Liver (tissue), 9 donors: ENCODE results near the gene MICAL1. TPM values are rescaled to one million over a fixed set of nuclear protein-coding genes. Genes with fewer than 3 reads are reported as not detected.

Experiments used
- DNase-seq: peaks from one replicate; pipeline ENCODE4 v3.0.0-alpha.2; 2017; ENCODE audit warnings: low spot score
- H3K27ac ChIP-seq, 2 donors: one replicate each; pipeline ENCODE4 v1.7.0; 2013; ENCODE audit warnings: inconsistent platforms in 2 of 2, low read length in 2 of 2, control low read depth in 1 of 2, low read depth in 1 of 2, mild to moderate bottlenecking in 1 of 2
- H3K27me3 ChIP-seq, 4 donors: one replicate each; pipeline versions ENCODE4 v1.6.1 to v1.7.0; 2013; ENCODE audit warnings: low read length in 3 of 4, inconsistent platforms in 1 of 4, mild to moderate bottlenecking in 1 of 4, moderate library complexity in 1 of 4; ENCODE audit not compliant: control insufficient read depth in 4 of 4, insufficient read depth in 4 of 4
- H3K36me3 ChIP-seq, 4 donors: one replicate each; pipeline versions ENCODE4 v1.6.1 to v1.7.0; 2013; ENCODE audit warnings: low read length in 3 of 4, mild to moderate bottlenecking in 3 of 4, low read depth in 1 of 4, moderate library complexity in 1 of 4; ENCODE audit not compliant: control insufficient read depth in 4 of 4, insufficient read depth in 3 of 4
- H3K4me1 ChIP-seq, 4 donors: one replicate each; pipeline versions ENCODE4 v1.6.1 to v1.7.0; 2013; ENCODE audit warnings: low read length in 3 of 4, mild to moderate bottlenecking in 3 of 4, moderate library complexity in 1 of 4; ENCODE audit not compliant: control insufficient read depth in 4 of 4, insufficient read depth in 4 of 4
- H3K4me3 ChIP-seq, 3 donors: one replicate each; pipeline versions ENCODE4 v1.6.1 to v1.7.0; 2013; ENCODE audit warnings: low read length in 3 of 3, control low read depth in 1 of 3, low read depth in 1 of 3, mild to moderate bottlenecking in 1 of 3
- H3K9ac ChIP-seq, 2 donors: one replicate each; pipeline ENCODE4 v1.7.0; 2013; ENCODE audit warnings: low read length in 2 of 2, mild to moderate bottlenecking in 2 of 2, moderate library complexity in 2 of 2, control low read depth in 1 of 2, low read depth in 1 of 2
- H3K9me3 ChIP-seq, 4 donors: one replicate each; pipeline versions ENCODE4 v1.6.1 to v1.7.0; 2013; ENCODE audit warnings: low read length in 3 of 4; ENCODE audit not compliant: control insufficient read depth in 4 of 4
- EGR1 ChIP-seq, 2 donors: IDR thresholded peaks; 2 replicates each; pipeline ENCODE4 v1.6.1; 2016 to 2018; ENCODE audit warnings: antibody characterized with exemption in 2 of 2, low read depth in 2 of 2
- FOXA1 ChIP-seq: IDR thresholded peaks from 2 replicates; pipeline ENCODE4 v1.6.1; 2016; ENCODE audit warnings: antibody characterized with exemption
- FOXA2 ChIP-seq: IDR thresholded peaks from 2 replicates; pipeline ENCODE4 v1.6.1; 2016; ENCODE audit warnings: antibody characterized with exemption
- GABPA ChIP-seq, 2 donors: IDR thresholded peaks in 1 of 2; conservative IDR thresholded peaks in 1 of 2; 2 replicates each; pipeline ENCODE4 v1.6.1; 2016; ENCODE audit warnings: antibody characterized with exemption in 2 of 2, mild to moderate bottlenecking in 1 of 2, moderate library complexity in 1 of 2
- HNF4A ChIP-seq, 2 donors: conservative IDR thresholded peaks; 2 replicates each; pipeline ENCODE4 v1.6.1; 2016; ENCODE audit warnings: antibody characterized with exemption in 2 of 2, mild to moderate bottlenecking in 2 of 2
- HNF4G ChIP-seq: IDR thresholded peaks from 2 replicates; pipeline ENCODE4 v1.6.1; 2016; ENCODE audit warnings: antibody characterized with exemption
- JUND ChIP-seq, 2 donors: IDR thresholded peaks; 2 replicates each; pipeline ENCODE4 v1.6.1; 2016; ENCODE audit warnings: antibody characterized with exemption in 2 of 2
- NR2F2 ChIP-seq: IDR thresholded peaks from 2 replicates; pipeline ENCODE4 v1.6.1; 2016; ENCODE audit warnings: antibody characterized with exemption
- RAD21 ChIP-seq, 2 donors: IDR thresholded peaks; 2 replicates each; pipeline ENCODE4 v1.6.1; 2016; ENCODE audit warnings: antibody characterized with exemption in 2 of 2, mild to moderate bottlenecking in 2 of 2
- RXRA ChIP-seq, 2 donors: IDR thresholded peaks; 2 replicates each; pipeline ENCODE4 v1.6.1; 2017 to 2018; ENCODE audit warnings: antibody characterized with exemption in 2 of 2, mild to moderate bottlenecking in 1 of 2
- SP1 ChIP-seq: IDR thresholded peaks from 2 replicates; pipeline ENCODE4 v1.6.1; 2018; ENCODE audit warnings: antibody characterized with exemption, mild to moderate bottlenecking
- TAF1 ChIP-seq: conservative IDR thresholded peaks from 2 replicates; pipeline ENCODE4 v1.6.1; 2016; ENCODE audit warnings: antibody characterized with exemption, mild to moderate bottlenecking
- YY1 ChIP-seq: IDR thresholded peaks from 2 replicates; pipeline ENCODE4 v1.6.1; 2016; ENCODE audit warnings: antibody characterized with exemption, mild to moderate bottlenecking
- WGBS: extraction: QIAGEN DNeasy Blood & Tissue Kit; methylation state at CpG from one replicate; pipeline ENCODE4 v1.1.7; 2013; 5-methylcytosine and 5-hydroxymethylcytosine counted together
- polyA plus RNA-seq, 2 donors: library from polyadenylated mRNA; stranded (reverse) in 1 of 2; unstranded in 1 of 2; fragments of 200-250 nt in 1 of 2; fragments of >200 nt in 1 of 2; fragmentation: Nextera tagmentation in 1 of 2; extraction: Ambion mirVana in 1 of 2; gene quantifications; one replicate each; pipeline versions ENCODE4 v1.2.1 to v1.2.3, GENCODE V29; 2013 to 2015
- total RNA-seq, 2 donors: library from RNA; depleted of rRNA; stranded (reverse); fragments of >200 nt; gene quantifications; one replicate each; pipeline ENCODE4 v1.2.3, GENCODE V29; 2014
- TF ChIP-seq, protein P1 (sequence below): IDR thresholded peaks from 2 replicates; pipeline ENCODE4 v1.6.1; 2016; ENCODE audit warnings: antibody characterized with exemption
- TF ChIP-seq, protein P2 (sequence below): fragments of 150-350 bp; IDR thresholded peaks from 2 replicates; pipeline ENCODE4 v1.5.1; 2017; ENCODE audit warnings: improper control_type of control experiment, low read depth, low read length; ENCODE audit not compliant: missing input control
- TF ChIP-seq, protein P3 (sequence below): IDR thresholded peaks from 2 replicates; pipeline ENCODE4 v1.6.1; 2016; ENCODE audit warnings: antibody characterized with exemption
- TF ChIP-seq, protein P4 (sequence below): IDR thresholded peaks from 2 replicates; pipeline ENCODE4 v1.6.1; 2016; ENCODE audit warnings: antibody characterized with exemption, mild to moderate bottlenecking
- TF ChIP-seq, protein P5 (sequence below): IDR thresholded peaks from 2 replicates; pipeline ENCODE4 v1.6.1; 2016; ENCODE audit warnings: antibody characterized with exemption
- donor health status: healthy.
- donor health status: healthy.
- donor health status: healthy.
- donor health status: healthy.
- donor health status: healthy.

The MICAL1 gene
- total and polyA plus RNA-seq, 4 donors = 1.8 to 4.9 (median 3.3) TPM

DNA sequence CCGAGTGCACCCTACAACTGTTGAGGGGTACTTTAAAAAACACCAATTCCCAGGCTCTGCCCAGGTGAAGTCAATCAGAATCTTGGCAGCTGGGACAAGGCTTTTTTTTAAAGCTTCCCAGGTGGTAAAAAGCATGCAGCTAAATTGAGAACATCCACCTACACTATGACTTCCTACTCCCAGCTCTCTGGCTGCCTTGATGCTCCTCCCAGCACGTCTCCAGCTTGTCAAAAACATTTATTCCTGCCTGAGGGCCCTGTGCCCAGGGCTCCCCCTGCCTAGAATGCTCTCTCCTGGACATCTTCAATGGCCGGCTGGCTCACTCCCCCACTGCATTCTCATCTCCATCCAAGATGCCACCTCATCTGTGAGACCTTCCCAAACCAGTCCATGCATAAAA, 17.5 kb upstream of the MICAL1 start:
- Histone ChIP-seq H3K27ac (no peak overlapping the region), H3K4me3 (no peak overlapping the region), H3K27me3 (no peaks in the 10 kb centered on the region), H3K4me1 (peaks cover 0 to 6% (median 3%) of the 10 kb centered on the region in 4 donors), H3K9ac (no peak overlapping the region), H3K9me3 (no peaks in the 10 kb centered on the region), H3K36me3 (peaks cover 8 to 35% (median 28%) of the 10 kb centered on the region in 4 donors)
- TF ChIP-seq, protein P1, sequence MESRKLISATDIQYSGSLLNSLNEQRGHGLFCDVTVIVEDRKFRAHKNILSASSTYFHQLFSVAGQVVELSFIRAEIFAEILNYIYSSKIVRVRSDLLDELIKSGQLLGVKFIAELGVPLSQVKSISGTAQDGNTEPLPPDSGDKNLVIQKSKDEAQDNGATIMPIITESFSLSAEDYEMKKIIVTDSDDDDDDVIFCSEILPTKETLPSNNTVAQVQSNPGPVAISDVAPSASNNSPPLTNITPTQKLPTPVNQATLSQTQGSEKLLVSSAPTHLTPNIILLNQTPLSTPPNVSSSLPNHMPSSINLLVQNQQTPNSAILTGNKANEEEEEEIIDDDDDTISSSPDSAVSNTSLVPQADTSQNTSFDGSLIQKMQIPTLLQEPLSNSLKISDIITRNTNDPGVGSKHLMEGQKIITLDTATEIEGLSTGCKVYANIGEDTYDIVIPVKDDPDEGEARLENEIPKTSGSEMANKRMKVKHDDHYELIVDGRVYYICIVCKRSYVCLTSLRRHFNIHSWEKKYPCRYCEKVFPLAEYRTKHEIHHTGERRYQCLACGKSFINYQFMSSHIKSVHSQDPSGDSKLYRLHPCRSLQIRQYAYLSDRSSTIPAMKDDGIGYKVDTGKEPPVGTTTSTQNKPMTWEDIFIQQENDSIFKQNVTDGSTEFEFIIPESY = no peak
- TF ChIP-seq FOXA2 = no peak
- TF ChIP-seq, protein P2, sequence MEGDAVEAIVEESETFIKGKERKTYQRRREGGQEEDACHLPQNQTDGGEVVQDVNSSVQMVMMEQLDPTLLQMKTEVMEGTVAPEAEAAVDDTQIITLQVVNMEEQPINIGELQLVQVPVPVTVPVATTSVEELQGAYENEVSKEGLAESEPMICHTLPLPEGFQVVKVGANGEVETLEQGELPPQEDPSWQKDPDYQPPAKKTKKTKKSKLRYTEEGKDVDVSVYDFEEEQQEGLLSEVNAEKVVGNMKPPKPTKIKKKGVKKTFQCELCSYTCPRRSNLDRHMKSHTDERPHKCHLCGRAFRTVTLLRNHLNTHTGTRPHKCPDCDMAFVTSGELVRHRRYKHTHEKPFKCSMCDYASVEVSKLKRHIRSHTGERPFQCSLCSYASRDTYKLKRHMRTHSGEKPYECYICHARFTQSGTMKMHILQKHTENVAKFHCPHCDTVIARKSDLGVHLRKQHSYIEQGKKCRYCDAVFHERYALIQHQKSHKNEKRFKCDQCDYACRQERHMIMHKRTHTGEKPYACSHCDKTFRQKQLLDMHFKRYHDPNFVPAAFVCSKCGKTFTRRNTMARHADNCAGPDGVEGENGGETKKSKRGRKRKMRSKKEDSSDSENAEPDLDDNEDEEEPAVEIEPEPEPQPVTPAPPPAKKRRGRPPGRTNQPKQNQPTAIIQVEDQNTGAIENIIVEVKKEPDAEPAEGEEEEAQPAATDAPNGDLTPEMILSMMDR = no peak
- no peak for TF ChIP-seq GABPA (IDR thresholded peaks at IDR 0.05 in 1 of 2, conservative IDR thresholded peaks at IDR 0.05 in 1 of 2)
- TF ChIP-seq NR2F2 = no peak
- TF ChIP-seq RXRA (IDR thresholded peaks at IDR 0.05) = no peak
- TF ChIP-seq SP1 = no peak
- no peak for TF ChIP-seq HNF4G
- no peak for TF ChIP-seq RAD21 (IDR thresholded peaks at IDR 0.05)
- TF ChIP-seq, protein P3, sequence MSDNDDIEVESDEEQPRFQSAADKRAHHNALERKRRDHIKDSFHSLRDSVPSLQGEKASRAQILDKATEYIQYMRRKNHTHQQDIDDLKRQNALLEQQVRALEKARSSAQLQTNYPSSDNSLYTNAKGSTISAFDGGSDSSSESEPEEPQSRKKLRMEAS = no peak
- TF ChIP-seq TAF1 = no peak
- TF ChIP-seq, protein P4, sequence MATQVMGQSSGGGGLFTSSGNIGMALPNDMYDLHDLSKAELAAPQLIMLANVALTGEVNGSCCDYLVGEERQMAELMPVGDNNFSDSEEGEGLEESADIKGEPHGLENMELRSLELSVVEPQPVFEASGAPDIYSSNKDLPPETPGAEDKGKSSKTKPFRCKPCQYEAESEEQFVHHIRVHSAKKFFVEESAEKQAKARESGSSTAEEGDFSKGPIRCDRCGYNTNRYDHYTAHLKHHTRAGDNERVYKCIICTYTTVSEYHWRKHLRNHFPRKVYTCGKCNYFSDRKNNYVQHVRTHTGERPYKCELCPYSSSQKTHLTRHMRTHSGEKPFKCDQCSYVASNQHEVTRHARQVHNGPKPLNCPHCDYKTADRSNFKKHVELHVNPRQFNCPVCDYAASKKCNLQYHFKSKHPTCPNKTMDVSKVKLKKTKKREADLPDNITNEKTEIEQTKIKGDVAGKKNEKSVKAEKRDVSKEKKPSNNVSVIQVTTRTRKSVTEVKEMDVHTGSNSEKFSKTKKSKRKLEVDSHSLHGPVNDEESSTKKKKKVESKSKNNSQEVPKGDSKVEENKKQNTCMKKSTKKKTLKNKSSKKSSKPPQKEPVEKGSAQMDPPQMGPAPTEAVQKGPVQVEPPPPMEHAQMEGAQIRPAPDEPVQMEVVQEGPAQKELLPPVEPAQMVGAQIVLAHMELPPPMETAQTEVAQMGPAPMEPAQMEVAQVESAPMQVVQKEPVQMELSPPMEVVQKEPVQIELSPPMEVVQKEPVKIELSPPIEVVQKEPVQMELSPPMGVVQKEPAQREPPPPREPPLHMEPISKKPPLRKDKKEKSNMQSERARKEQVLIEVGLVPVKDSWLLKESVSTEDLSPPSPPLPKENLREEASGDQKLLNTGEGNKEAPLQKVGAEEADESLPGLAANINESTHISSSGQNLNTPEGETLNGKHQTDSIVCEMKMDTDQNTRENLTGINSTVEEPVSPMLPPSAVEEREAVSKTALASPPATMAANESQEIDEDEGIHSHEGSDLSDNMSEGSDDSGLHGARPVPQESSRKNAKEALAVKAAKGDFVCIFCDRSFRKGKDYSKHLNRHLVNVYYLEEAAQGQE = no peak
- TF ChIP-seq HNF4A (conservative IDR thresholded peaks at IDR 0.05) = no peak
- TF ChIP-seq FOXA1 = no peak
- TF ChIP-seq YY1 = no peak
- TF ChIP-seq EGR1 (IDR thresholded peaks at IDR 0.05; ENCODE audit: low read depth in 2 of 2) = no peak
- no peak for TF ChIP-seq JUND (IDR thresholded peaks at IDR 0.05)
- TF ChIP-seq, protein P5, sequence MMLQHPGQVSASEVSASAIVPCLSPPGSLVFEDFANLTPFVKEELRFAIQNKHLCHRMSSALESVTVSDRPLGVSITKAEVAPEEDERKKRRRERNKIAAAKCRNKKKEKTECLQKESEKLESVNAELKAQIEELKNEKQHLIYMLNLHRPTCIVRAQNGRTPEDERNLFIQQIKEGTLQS = no peak
- 96% methylated on average over 3 of the region's 3 CpGs for WGBS
- DNase-seq = no peak
